H1 (cell line): ENCODE results near the gene MAPT. TPM values are rescaled to one million over a fixed set of nuclear protein-coding genes. Genes with fewer than 3 reads are reported as not detected.

Experiments used
- CTCF ChIA-PET: fragments of 300-600 bp; sonication (Branson Sonifier 250); formaldehyde crosslinking; loops from one replicate; lab custom pipeline; 2021; ENCODE audit not compliant: partially characterized antibody; lab: Charles Lee
- POLR2A ChIA-PET: fragments of 300-600 bp; sonication (Branson Sonifier 250); formaldehyde crosslinking; loops from one replicate; lab custom pipeline; 2021; ENCODE audit warnings: inconsistent platforms; ENCODE audit not compliant: partially characterized antibody; lab: Charles Lee
- DNase-seq, 2 experiments: peaks; one replicate each; pipeline versions ENCODE4 v3.0.0 to v3.0.0-alpha.2; 2010 to 2022; ENCODE audit warnings: low spot score in 2 of 2, low read depth in 1 of 2, mixed read lengths in 1 of 2
- FAIRE-seq: peaks from 2 replicates; lab custom pipeline; 2011; peaks lifted over from hg19 to GRCh38; lab: Jason Lieb, UNC
- H2AFZ ChIP-seq: 2 replicates; pipeline ENCODE4 v1.8.1; 2012; ENCODE audit warnings: low read length, inconsistent platforms
- H2AK5ac ChIP-seq: 2 replicates; pipeline ENCODE4 v1.6.1; 2013; ENCODE audit warnings: low read depth, low read length
- H2BK120ac ChIP-seq: replicated peaks from 2 replicates; pipeline ENCODE3; 2013; ENCODE audit warnings: low read depth, low read length, inconsistent platforms
- H2BK12ac ChIP-seq: 2 replicates; pipeline ENCODE4 v1.6.1; 2013; ENCODE audit warnings: low read depth, low read length
- H2BK15ac ChIP-seq: 2 replicates; pipeline ENCODE4 v1.6.1; 2013; ENCODE audit warnings: low read length
- H2BK20ac ChIP-seq: 2 replicates; pipeline ENCODE4 v1.6.1; 2013; ENCODE audit warnings: low read length
- H2BK5ac ChIP-seq: 2 replicates; pipeline ENCODE4 v1.6.1; 2013; ENCODE audit warnings: low read depth, low read length
- H3K14ac ChIP-seq: 2 replicates; pipeline ENCODE4 v1.6.1; 2013; ENCODE audit warnings: inconsistent platforms; ENCODE audit not compliant: insufficient read length
- H3K18ac ChIP-seq: 2 replicates; pipeline ENCODE4 v1.6.1; 2013; ENCODE audit warnings: low read length; ENCODE audit errors: extremely low read depth
- H3K23ac ChIP-seq: 2 replicates; pipeline ENCODE4 v1.6.1; 2013; ENCODE audit warnings: inconsistent platforms; ENCODE audit not compliant: insufficient read length
- H3K23me2 ChIP-seq: 2 replicates; pipeline ENCODE4 v1.6.1; 2013; ENCODE audit warnings: low read depth, low read length
- H3K27ac ChIP-seq: 2 replicates; pipeline ENCODE4 v1.6.1; 2011; ENCODE audit warnings: low read depth, low read length, inconsistent platforms
- H3K27me3 ChIP-seq, 4 experiments: replicated peaks in 1 of 4; 1 replicate in 1 of 4; 2 replicates in 3 of 4; pipeline versions ENCODE4 v1.6.1 to v1.8.1; 2011 to 2013; ENCODE audit warnings: low read length in 3 of 4, mild to moderate bottlenecking in 3 of 4, inconsistent platforms in 2 of 4, mixed read lengths in 2 of 4, moderate library complexity in 1 of 4; ENCODE audit not compliant: control insufficient read depth in 3 of 4, insufficient read depth in 3 of 4; ENCODE audit errors: extremely low read depth in 1 of 4
- H3K36me3 ChIP-seq, 4 experiments: 2 replicates each; pipeline versions ENCODE4 v1.6.1 to v1.8.1; 2011 to 2013; ENCODE audit warnings: mild to moderate bottlenecking in 4 of 4, low read length in 3 of 4, moderate library complexity in 2 of 4, control low read depth in 1 of 4, inconsistent platforms in 1 of 4; ENCODE audit not compliant: insufficient read depth in 4 of 4, control insufficient read depth in 2 of 4
- H3K4ac ChIP-seq: replicated peaks from 2 replicates; pipeline ENCODE3; 2013; ENCODE audit warnings: low read length, low read depth, mixed read lengths, inconsistent platforms; ENCODE audit not compliant: insufficient read length
- H3K4me1 ChIP-seq, 4 experiments: replicated peaks in 1 of 4; 1 replicate in 1 of 4; 2 replicates in 3 of 4; pipeline versions ENCODE4 v1.6.1 to v1.8.1; 2011 to 2013; ENCODE audit warnings: low read length in 3 of 4, inconsistent platforms in 2 of 4, mixed read lengths in 1 of 4; ENCODE audit not compliant: insufficient read depth in 4 of 4, control insufficient read depth in 3 of 4
- H3K4me2 ChIP-seq, 2 experiments: 2 replicates each; pipeline versions ENCODE4 v1.6.1 to v1.8.1; 2011 to 2013; ENCODE audit warnings: low read depth in 2 of 2, low read length in 2 of 2, control low read depth in 1 of 2, inconsistent platforms in 1 of 2, mild to moderate bottlenecking in 1 of 2; ENCODE audit not compliant: insufficient read depth in 1 of 2
- H3K4me3 ChIP-seq, 4 experiments: fragments of 200-600, 300-600 bp in 1 of 4; sonication (generic), shearing (Covaris generic), sonication (Bioruptor Twin) in 1 of 4; 2 replicates each; pipeline versions ENCODE4 v1.5.1 to v1.8.1; 2011 to 2016; ENCODE audit warnings: low read length in 4 of 4, low read depth in 3 of 4, control low read depth in 2 of 4, inconsistent platforms in 2 of 4, mild to moderate bottlenecking in 2 of 4, mixed read lengths in 1 of 4, moderate library complexity in 1 of 4; ENCODE audit not compliant: insufficient read depth in 2 of 4; ENCODE audit errors: extremely low read depth in 1 of 4
- H3K56ac ChIP-seq: replicated peaks from 2 replicates; pipeline ENCODE3; 2013; ENCODE audit warnings: low read depth, mild to moderate bottlenecking, mixed read lengths, low read length, inconsistent platforms; ENCODE audit not compliant: insufficient read length
- H3K79me1 ChIP-seq: 2 replicates; pipeline ENCODE4 v1.6.1; 2013; ENCODE audit warnings: low read depth, low read length, control low read depth
- H3K79me2 ChIP-seq, 2 experiments: 2 replicates each; pipeline versions ENCODE4 v1.6.1 to v1.8.1; 2012 to 2013; ENCODE audit warnings: low read length in 2 of 2, mild to moderate bottlenecking in 2 of 2, inconsistent platforms in 1 of 2; ENCODE audit not compliant: insufficient read depth in 2 of 2, control insufficient read depth in 1 of 2
- H3K9ac ChIP-seq, 4 experiments: replicated peaks in 1 of 4; 1 replicate in 1 of 4; 2 replicates in 3 of 4; pipeline versions ENCODE4 v1.6.1 to v1.8.1; 2011 to 2013; ENCODE audit warnings: low read depth in 3 of 4, low read length in 3 of 4, control low read depth in 2 of 4, mild to moderate bottlenecking in 2 of 4, moderate library complexity in 2 of 4, inconsistent platforms in 1 of 4; ENCODE audit errors: extremely low read depth in 1 of 4
- H3K9me3 ChIP-seq, 2 experiments: 2 replicates each; pipeline versions ENCODE4 v1.6.1 to v1.8.1; 2012 to 2013; ENCODE audit warnings: mild to moderate bottlenecking in 2 of 2, moderate library complexity in 2 of 2, control low read depth in 1 of 2, inconsistent platforms in 1 of 2, low read depth in 1 of 2, low read length in 1 of 2, mixed read lengths in 1 of 2; ENCODE audit not compliant: insufficient read depth in 2 of 2
- H4K20me1 ChIP-seq, 2 experiments: replicated peaks in 1 of 2; 2 replicates each; pipeline versions ENCODE3 to v1.8.1; 2011 to 2013; ENCODE audit warnings: inconsistent platforms in 2 of 2, low read length in 2 of 2, mild to moderate bottlenecking in 1 of 2; ENCODE audit not compliant: insufficient read depth in 2 of 2, control insufficient read depth in 1 of 2
- H4K5ac ChIP-seq: 2 replicates; pipeline ENCODE4 v1.6.1; 2013; ENCODE audit warnings: low read length, low read depth, mixed read lengths, inconsistent platforms; ENCODE audit not compliant: insufficient read length
- H4K8ac ChIP-seq: 2 replicates; pipeline ENCODE4 v1.8.0; 2013; ENCODE audit warnings: mild to moderate bottlenecking, moderate library complexity, low read length, inconsistent platforms; ENCODE audit not compliant: insufficient read depth; ENCODE audit errors: extremely low read depth
- H4K91ac ChIP-seq: replicated peaks from 2 replicates; pipeline ENCODE3; 2013; ENCODE audit warnings: low read length, mixed read lengths, inconsistent platforms; ENCODE audit not compliant: insufficient read length
- BACH1 ChIP-seq: IDR thresholded peaks from 2 replicates; pipeline ENCODE4 v1.6.1; 2012; ENCODE audit warnings: low read length, improper control_type of control experiment
- BCL11A ChIP-seq, 2 experiments: IDR thresholded peaks; one replicate each; pipeline ENCODE4 v1.6.1; 2011; ENCODE audit warnings: low read depth in 2 of 2, low read length in 2 of 2, mild to moderate bottlenecking in 2 of 2
- FOSL1 ChIP-seq: IDR thresholded peaks from 2 replicates; pipeline ENCODE4 v1.6.1; 2011; ENCODE audit warnings: mild to moderate bottlenecking, low read depth, low read length, moderate library complexity; ENCODE audit not compliant: insufficient read depth
- POLR2AphosphoS5 ChIP-seq: IDR thresholded peaks from 2 replicates; pipeline ENCODE4 v1.6.1; 2011; ENCODE audit warnings: low read depth, low read length
- SAP30 ChIP-seq: fragments of 300-600 bp; sonication (generic); IDR thresholded peaks from 2 replicates; pipeline ENCODE4 v1.7.1; 2012; ENCODE audit warnings: low read length, moderate library complexity, mild to moderate bottlenecking, inconsistent platforms; ENCODE audit not compliant: insufficient read depth, insufficient replicate concordance
- ZNF274 ChIP-seq: IDR thresholded peaks from 2 replicates; pipeline ENCODE4 v1.7.0; 2012; ENCODE audit warnings: low read length, borderline replicate concordance; ENCODE audit errors: extremely low read depth
- WGBS, 2 experiments: shearing (Covaris generic) in 1 of 2; methylation state at CpG; one replicate each; pipeline versions ENCODE4 v1.1.6 to v1.1.7; 2013 to 2015; ENCODE audit warnings: low lambda C conversion rate in 2 of 2, mixed read lengths in 2 of 2, inconsistent platforms in 1 of 2, low coverage in 1 of 2, missing lambda C conversion rate in 1 of 2; ENCODE audit not compliant: insufficient replicate concordance in 2 of 2, insufficient coverage in 1 of 2, insufficient read length in 1 of 2; ENCODE audit errors: extremely low coverage in 1 of 2, missing lambda C conversion rate in 1 of 2; 5-methylcytosine and 5-hydroxymethylcytosine counted together
- polyA plus RNA-seq, 7 experiments: library from polyadenylated mRNA; depleted of rRNA in 3 of 7; stranded (reverse) in 5 of 7; unstranded in 2 of 7; fragments of >200 nt in 5 of 7; fragments of 200-250 nt in 2 of 7; gene quantifications; 1 replicate in 5 of 7; 2 replicates in 1 of 7; 4 replicates in 1 of 7; pipeline versions ENCODE4 v1.2.1 to v1.2.3, GENCODE V29; 2011 to 2013; ENCODE audit warnings: missing spikeins in 2 of 7, mixed read lengths in 2 of 7
- total RNA-seq: library from RNA; stranded (reverse); fragmentation: NEBNext Ultra II Directional; extraction: Animal tissue kit (Norgen Biotek cat#: 25700); gene quantifications from 2 replicates; pipeline ENCODE4 v1.2.1, GENCODE V29; 2021

Gene MAPT
- total and polyA plus RNA-seq, 2 of the 8 experiments (the other 6 are each of a cell fraction or from before 2014, with no cell fraction given), result 0.54 to 1.7 TPM

DNA sequence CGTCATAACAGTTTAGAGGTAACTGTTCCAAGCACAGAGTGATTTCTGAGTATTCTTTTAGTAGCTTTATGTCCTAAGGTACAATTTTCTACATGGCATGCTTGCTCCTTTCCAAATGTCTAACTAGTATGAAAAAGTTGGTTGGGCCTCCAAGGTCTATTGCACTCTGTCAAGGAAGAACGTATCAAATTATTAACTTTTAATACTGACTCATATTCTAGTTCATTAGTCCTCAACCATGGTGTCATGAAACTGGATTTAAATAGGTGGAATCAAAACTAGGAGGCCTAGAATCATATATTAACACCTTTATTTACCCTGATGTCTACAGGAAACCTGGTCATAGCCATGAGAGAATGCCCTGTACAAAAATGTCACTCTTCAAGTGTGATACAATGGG, 166.1 kb downstream of the MAPT start:
- H2BK15ac ChIP-seq, result no peak overlapping the region
- no peak overlapping the region for H4K8ac ChIP-seq
- H3K9me3 ChIP-seq, result no peaks in the 10 kb centered on the region
- WGBS, 2 experiments, result 90% methylated on average over 2 of the region's 2 CpGs; no CpG with 5 or more reads in 1 of the 2 experiments
- no peak overlapping the region for H3K4ac ChIP-seq
- CTCF ChIA-PET, result interaction anchor here (1.3 to 5.1 kb wide), 4 partner anchors 15 to 126 kb away, joined by 3 to 56 read pairs (median 13); no protein-coding TSS in a partner anchor
- no peak for DNase-seq
- no peak overlapping the region for H3K23ac ChIP-seq
- H3K27ac ChIP-seq, result no peak overlapping the region
- no peak overlapping the region for H4K5ac ChIP-seq
- H3K79me2 ChIP-seq, result peaks cover 0 to 65% of the 10 kb centered on the region in 2 experiments; a peak in 3 of 4 replicates
- H4K91ac ChIP-seq, result no peak overlapping the region
- peaks cover 2% of the 10 kb centered on the region in 2 experiments for H4K20me1 ChIP-seq
- H3K56ac ChIP-seq, result no peak overlapping the region
- no peak overlapping the region for H3K14ac ChIP-seq
- H2AK5ac ChIP-seq, result no peak overlapping the region
- POLR2A ChIA-PET, result no interaction called here
- H3K79me1 ChIP-seq, result no peaks in the 10 kb centered on the region; the same call in 1 of the 2 replicates
- no peak overlapping the region for H3K4me2 ChIP-seq
- H3K18ac ChIP-seq, result no peak overlapping the region
- no peak for FAIRE-seq
- no peak overlapping the region for H2BK12ac ChIP-seq
- H3K23me2 ChIP-seq, result no peaks in the 10 kb centered on the region; the same call in 1 of the 2 replicates
- peaks cover 0 to 6% (median 3%) of the 10 kb centered on the region in 4 experiments; a peak in 4 of 7 replicates for H3K4me1 ChIP-seq
- no peak overlapping the region for H3K4me3 ChIP-seq
- no peaks in the 10 kb centered on the region for H3K27me3 ChIP-seq
- H2BK20ac ChIP-seq, result no peak overlapping the region
- H2BK5ac ChIP-seq, result no peak overlapping the region
- peaks cover 0 to 21% (median 5%) of the 10 kb centered on the region in 4 experiments; a peak in 6 of 8 replicates for H3K36me3 ChIP-seq
- TF ChIP-seq FOSL1, result no peak
- TF ChIP-seq BCL11A (IDR thresholded peaks at IDR 0.05; ENCODE audit: low read depth in 2 of 2, low read length in 2 of 2), result no peak
- no peak for TF ChIP-seq POLR2AphosphoS5
- no peak for TF ChIP-seq BACH1
- TF ChIP-seq SAP30, result no peak
- TF ChIP-seq ZNF274, result no peak
- no peak overlapping the region for H2BK120ac ChIP-seq
- H2AFZ ChIP-seq, result no peak overlapping the region
- no peak overlapping the region for H3K9ac ChIP-seq
